ENCODE data around the gene ALG1. TPM values are rescaled to one million over a fixed set of nuclear protein-coding genes. Genes with fewer than 3 reads are reported as not detected.
A peak's percentile ranks its signal among the peaks of the same experiment; 100 is the strongest.

Gene ALG1
- total and polyA plus RNA-seq, 2 of the 13 experiments (the other 11 are each of a cell fraction or from before 2014, with no cell fraction given): 43.3 to 75.6 TPM

DNA sequence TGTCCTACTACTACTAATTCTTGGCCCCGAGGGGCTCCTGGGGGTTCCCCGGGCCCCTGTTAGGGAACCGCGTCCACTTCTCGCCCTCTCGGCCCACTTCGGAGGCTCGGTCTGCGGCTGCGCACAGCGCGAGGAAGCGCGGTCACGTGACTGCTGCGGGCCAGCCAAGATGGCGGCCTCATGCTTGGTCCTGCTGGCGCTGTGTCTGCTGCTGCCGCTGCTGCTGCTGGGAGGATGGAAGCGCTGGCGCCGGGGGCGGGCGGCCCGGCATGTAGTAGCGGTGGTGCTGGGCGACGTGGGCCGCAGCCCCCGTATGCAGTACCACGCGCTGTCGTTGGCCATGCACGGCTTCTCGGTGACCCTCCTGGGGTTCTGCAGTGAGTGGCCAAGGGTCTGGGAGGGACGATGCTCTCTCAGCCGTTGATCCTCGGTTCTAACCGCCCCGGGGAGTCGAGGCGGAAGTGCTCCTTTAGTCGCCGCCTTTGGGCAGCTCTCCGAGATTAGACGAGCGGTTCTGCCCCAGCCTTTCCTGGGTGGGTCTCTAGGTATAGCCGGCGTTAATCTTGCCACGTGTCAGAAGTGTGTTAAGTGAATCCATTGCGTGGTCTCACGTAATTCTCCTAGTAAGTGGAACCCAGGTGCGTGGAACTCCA is at the start of gene ALG1 (continued):
- TF ChIP-seq SNAPC5 (CRISPR knock-in tag; IDR thresholded peaks at IDR 0.05; ENCODE audit: borderline replicate concordance) (no peak), CBX1 (IDR thresholded peaks at IDR 0.05; ENCODE audit: low read depth) (peak; percentile 99), RERE (CRISPR knock-in tag; IDR thresholded peaks at IDR 0.05; ENCODE audit: low read depth) (peak; percentile 29; the same call in 1 of the 2 replicates), DMAP1 (CRISPR knock-in tag; IDR thresholded peaks at IDR 0.05) (peak; percentile 99), THAP11 (CRISPR knock-in tag; IDR thresholded peaks at IDR 0.05) (peak; percentile 87), MTERF4 (CRISPR knock-in tag; IDR thresholded peaks at IDR 0.05) (no peak; the same call in 1 of the 2 replicates), ETV5 (CRISPR knock-in tag; IDR thresholded peaks at IDR 0.05; ENCODE audit: borderline replicate concordance) (peak; percentile 70; the same call in 1 of the 2 replicates), ZNF589 (CRISPR knock-in tag; conservative IDR thresholded peaks at IDR 0.05) (no peak; the same call in 1 of the 2 replicates), ZNF382 (CRISPR knock-in tag; IDR thresholded peaks at IDR 0.05; ENCODE audit: borderline replicate concordance) (no peak), SRY (CRISPR knock-in tag; IDR thresholded peaks at IDR 0.05) (peak; percentile 96), ZNF713 (CRISPR knock-in tag; IDR thresholded peaks at IDR 0.05) (peak; percentile 98), ZFYVE20 (CRISPR knock-in tag; IDR thresholded peaks at IDR 0.05; ENCODE audit: borderline replicate concordance, low read depth) (peak; percentile 80; the same call in 1 of the 2 replicates), RELA (CRISPR knock-in tag; IDR thresholded peaks at IDR 0.05) (peak; percentile 85), SP140L (CRISPR knock-in tag; IDR thresholded peaks at IDR 0.05; ENCODE audit: borderline replicate concordance) (no peak; the same call in 1 of the 2 replicates), CC2D1A (CRISPR knock-in tag; IDR thresholded peaks at IDR 0.05) (no peak), TCF12 (IDR thresholded peaks at IDR 0.05) (no peak), TCF12 (CRISPR knock-in tag; IDR thresholded peaks at IDR 0.05) (no peak), CEBPG (CRISPR knock-in tag; IDR thresholded peaks at IDR 0.05) (0 out of 2 replicates have a peak, but pooled peaks have one; percentile 47), ZNF280D (CRISPR knock-in tag; IDR thresholded peaks at IDR 0.05) (peak; percentile 97), SMAD1 (CRISPR knock-in tag; IDR thresholded peaks at IDR 0.05; ENCODE audit: borderline replicate concordance, low read depth) (peak; percentile 48; the same call in 1 of the 2 replicates), CEBPB (IDR thresholded peaks at IDR 0.05; ENCODE audit: borderline replicate concordance, low read depth, low read length) (no peak)
